KOPT-K1 (cell line): ENCODE data around the gene PSMA8.
"Not testable (repeated sequence)": the region's sequence is repeated elsewhere in the genome, so short reads cannot be mapped to it uniquely, and the experiment has no call there.

Experiments
- H3K27ac ChIP-seq: fragments of 200-600 bp; sonication (generic); 2 replicates; pipeline ENCODE4 v1.5.1; 2016; ENCODE audit warnings: antibody characterized with exemption, mild to moderate bottlenecking, low read depth, low read length; ENCODE audit not compliant: poor library complexity, severe bottlenecking
- H3K36me3 ChIP-seq: fragments of 200-600 bp; sonication (generic); 2 replicates; pipeline ENCODE4 v1.5.1; 2017; ENCODE audit warnings: antibody characterized with exemption, mild to moderate bottlenecking, low read length, moderate library complexity; ENCODE audit not compliant: insufficient read depth
- H3K9me3 ChIP-seq: fragments of 200-600 bp; sonication (generic); 2 replicates; pipeline ENCODE4 v1.5.1; 2017; ENCODE audit warnings: antibody characterized with exemption, low read length, mild to moderate bottlenecking; ENCODE audit not compliant: insufficient read depth, poor library complexity, severe bottlenecking

Gene PSMA8

GRCh38 chr18:26205318-26205717, 71.6 kb downstream of the PSMA8 start:
- H3K36me3 ChIP-seq = no peaks in the 10 kb centered on the region
- H3K27ac ChIP-seq = no peak overlapping the region
- peaks cover 7% of the 10 kb centered on the region for H3K9me3 ChIP-seq

GRCh38 chr18:26206488-26206887, 72.8 kb downstream of the PSMA8 start:
- H3K9me3 ChIP-seq = peaks cover 10% of the 10 kb centered on the region
- H3K36me3 ChIP-seq = no peaks in the 10 kb centered on the region
- no peak overlapping the region for H3K27ac ChIP-seq

GRCh38 chr18:26207937-26208336, 74.3 kb downstream of the PSMA8 start:
- H3K36me3 ChIP-seq = no peaks in the 10 kb centered on the region

GRCh38 chr18:26208977-26209376, 75.3 kb downstream of the PSMA8 start:
- Histone ChIP-seq H3K27ac (no peak overlapping the region), H3K9me3 (peaks cover 10% of the 10 kb centered on the region), H3K36me3 (no peaks in the 10 kb centered on the region)

More at GRCh38 chr18:26207937-26208336, 74.3 kb downstream of the PSMA8 start:
- Histone ChIP-seq H3K9me3 (peaks cover 10% of the 10 kb centered on the region), H3K27ac (no peak overlapping the region)

- no peaks in the 10 kb centered on the region for H3K36me3 ChIP-seq
- no peak overlapping the region for H3K27ac ChIP-seq
- peaks cover 10% of the 10 kb centered on the region for H3K9me3 ChIP-seq
Measured at GRCh38 chr18:26210147-26210546, 76.5 kb downstream of the PSMA8 start.

- Histone ChIP-seq H3K9me3 (peaks cover 7% of the 10 kb centered on the region), H3K27ac (peak overlapping the region; percentile 73), H3K36me3 (no peaks in the 10 kb centered on the region)
Measured at GRCh38 chr18:26215247-26215970, 81.7 kb downstream of the PSMA8 start.

GRCh38 chr18:26225022-26225693, 91.5 kb downstream of the PSMA8 start:
- Histone ChIP-seq H3K27ac (no peak overlapping the region), H3K9me3 (no peaks in the 10 kb centered on the region), H3K36me3 (no peaks in the 10 kb centered on the region)

- Histone ChIP-seq H3K9me3 (no peaks in the 10 kb centered on the region), H3K36me3 (no peaks in the 10 kb centered on the region), H3K27ac (peak overlapping the region; percentile 77)
Measured at GRCh38 chr18:26225915-26226228, 92.2 kb downstream of the PSMA8 start.

GRCh38 chr18:26226229-26227050, 92.8 kb downstream of the PSMA8 start, which contains the start of gene TAF4B:
Gene TAF4B (plus strand): TSS chr18:26226445. CDS start chr18:26226934, 489 bp downstream.
- peak within 1 kb of the TSS; percentile 77 for H3K27ac ChIP-seq
- H3K9me3 ChIP-seq = no peaks in the 10 kb centered on the region

GRCh38 chr18:26227051-26227670, 93.5 kb downstream of the PSMA8 start:
- H3K9me3 ChIP-seq = peaks cover 5% of the 10 kb centered on the region
- H3K27ac ChIP-seq = peak overlapping the region; percentile 77
- peaks cover 5% of the 10 kb centered on the region; the same call in 1 of the 2 replicates for H3K36me3 ChIP-seq

More at GRCh38 chr18:26226229-26227050, 92.8 kb downstream of the PSMA8 start, which contains the start of gene TAF4B:
- H3K36me3 ChIP-seq = no peaks in the 10 kb centered on the region

- Histone ChIP-seq H3K36me3 (peaks cover 6% of the 10 kb centered on the region; the same call in 1 of the 2 replicates), H3K9me3 (peaks cover 8% of the 10 kb centered on the region), H3K27ac (no peak overlapping the region)
Measured at GRCh38 chr18:26228562-26229260, 95.0 kb downstream of the PSMA8 start.

- no peak overlapping the region for H3K27ac ChIP-seq
- peaks cover 6% of the 10 kb centered on the region; the same call in 1 of the 2 replicates for H3K36me3 ChIP-seq
- peaks cover 8% of the 10 kb centered on the region for H3K9me3 ChIP-seq
Measured at GRCh38 chr18:26230497-26230896, 96.8 kb downstream of the PSMA8 start.

- Histone ChIP-seq H3K36me3 (peaks cover 6% of the 10 kb centered on the region; the same call in 1 of the 2 replicates), H3K27ac (no peak overlapping the region), H3K9me3 (peaks cover 8% of the 10 kb centered on the region)
Measured at GRCh38 chr18:26233208-26233607, 99.5 kb downstream of the PSMA8 start.

GRCh38 chr18:26237363-26237762, 103.7 kb downstream of the PSMA8 start:
- not testable (repeated sequence) for H3K27ac ChIP-seq, H3K36me3 ChIP-seq
- peaks cover 12% of the 10 kb centered on the region for H3K9me3 ChIP-seq
